H1 (cell line): ENCODE data around the gene PXDC1. TPM values are rescaled to one million over a fixed set of nuclear protein-coding genes. Genes with fewer than 3 reads are reported as not detected.

Source experiments
- CHD7 ChIP-seq: fragments of 300-600 bp; sonication (generic); IDR thresholded peaks from 2 replicates; pipeline ENCODE4 v1.7.1; 2012; ENCODE audit warnings: low read length, moderate library complexity, mild to moderate bottlenecking, inconsistent platforms; ENCODE audit not compliant: insufficient replicate concordance
- CREB1 ChIP-seq: IDR thresholded peaks from 2 replicates; pipeline ENCODE4 v1.6.1; 2012; ENCODE audit warnings: inconsistent platforms
- CTBP2 ChIP-seq: IDR thresholded peaks from 2 replicates; pipeline ENCODE4 v1.7.0; 2011; ENCODE audit warnings: borderline replicate concordance, mild to moderate bottlenecking, moderate library complexity, mixed read lengths, low read length; ENCODE audit not compliant: insufficient read depth, insufficient read length
- KDM1A ChIP-seq: fragments of 200-600, 300-600 bp; sonication (generic); IDR thresholded peaks from 2 replicates; pipeline ENCODE4 v1.7.1; 2016; ENCODE audit warnings: mild to moderate bottlenecking, low read length, borderline replicate concordance
- SAP30 ChIP-seq: fragments of 300-600 bp; sonication (generic); IDR thresholded peaks from 2 replicates; pipeline ENCODE4 v1.7.1; 2012; ENCODE audit warnings: low read length, moderate library complexity, mild to moderate bottlenecking, inconsistent platforms; ENCODE audit not compliant: insufficient read depth, insufficient replicate concordance
- SIN3A ChIP-seq, 2 experiments: IDR thresholded peaks in 1 of 2; conservative IDR thresholded peaks in 1 of 2; 2 replicates each; pipeline ENCODE4 v1.6.1; 2011 to 2012; ENCODE audit warnings: low read length in 2 of 2, improper control_type of control experiment in 1 of 2, low read depth in 1 of 2, mild to moderate bottlenecking in 1 of 2
- SIRT6 ChIP-seq: IDR thresholded peaks from one replicate; pipeline ENCODE4 v1.7.1; 2012; ENCODE audit warnings: low read length, inconsistent platforms
- TAF7 ChIP-seq: optimal IDR thresholded peaks from 2 replicates; pipeline ENCODE3; 2011; ENCODE audit warnings: low read depth, mild to moderate bottlenecking, inconsistent platforms, low read length, moderate library complexity, borderline replicate concordance
- TEAD4 ChIP-seq: IDR thresholded peaks from 2 replicates; pipeline ENCODE4 v1.6.1; 2012; ENCODE audit warnings: low read depth, low read length, inconsistent platforms, mixed read lengths
- YY1 ChIP-seq: IDR thresholded peaks from 2 replicates; pipeline ENCODE4 v1.6.1; 2011; ENCODE audit warnings: low read depth, mild to moderate bottlenecking, low read length
- polyA plus RNA-seq, 7 experiments: library from polyadenylated mRNA; depleted of rRNA in 3 of 7; stranded (reverse) in 5 of 7; unstranded in 2 of 7; fragments of >200 nt in 5 of 7; fragments of 200-250 nt in 2 of 7; gene quantifications; 1 replicate in 5 of 7; 2 replicates in 1 of 7; 4 replicates in 1 of 7; pipeline versions ENCODE4 v1.2.1 to v1.2.3, GENCODE V29; 2011 to 2013; ENCODE audit warnings: missing spikeins in 2 of 7, mixed read lengths in 2 of 7
- total RNA-seq: library from RNA; stranded (reverse); fragmentation: NEBNext Ultra II Directional; extraction: Animal tissue kit (Norgen Biotek cat#: 25700); gene quantifications from 2 replicates; pipeline ENCODE4 v1.2.1, GENCODE V29; 2021

The PXDC1 gene
- total and polyA plus RNA-seq, 2 of the 8 experiments (the other 6 are each of a cell fraction or from before 2014, with no cell fraction given) = 1.7 to 2.0 TPM

- no peak for TF ChIP-seq CHD7
- no peak for TF ChIP-seq SIRT6
- TF ChIP-seq TEAD4 = no peak
- no peak for TF ChIP-seq CTBP2
- no peak for TF ChIP-seq CREB1
- no peak for TF ChIP-seq TAF7
- TF ChIP-seq KDM1A = no peak
- no peak for TF ChIP-seq YY1
- TF ChIP-seq SIN3A (conservative IDR thresholded peaks at IDR 0.05 in 1 of 2, IDR thresholded peaks at IDR 0.05 in 1 of 2; ENCODE audit: low read depth in 1 of 2, low read length in 2 of 2) = no peak
- TF ChIP-seq SAP30 = no peak
Measured at GRCh38 chr6:3793545-3793944, 42.0 kb upstream of the PXDC1 start (continued).
